T-helper 1 cell treated with Interleukin-12 subunit alpha and Interleukin-12 subunit beta and Interleukin-4 antibody, amounts not matched to agents 30 μg/mL and 1 μg/mL, for 36 hours (primary cell): Measurements from ENCODE around the gene PCDHGB5.
"Not testable (repeated sequence)": the region's sequence is repeated elsewhere in the genome, so short reads cannot be mapped to it uniquely, and the experiment has no call there.

Experiments
- H3K27ac Mint-ChIP-seq: one replicate; pipeline ENCODE4 v1.8.0; 2021; ENCODE audit warnings: mild to moderate bottlenecking, mixed read lengths
- H3K27me3 Mint-ChIP-seq: one replicate; pipeline ENCODE4 v1.8.0; 2021; ENCODE audit warnings: low read depth, mixed read lengths
- H3K36me3 Mint-ChIP-seq: one replicate; pipeline ENCODE4 v1.8.0; 2021; ENCODE audit warnings: low read depth, mixed read lengths
- H3K4me1 Mint-ChIP-seq: one replicate; pipeline ENCODE4 v1.8.0; 2021; ENCODE audit warnings: low read depth, mixed read lengths
- H3K4me3 Mint-ChIP-seq: one replicate; pipeline ENCODE4 v1.8.0; 2021; ENCODE audit warnings: mild to moderate bottlenecking, moderate library complexity, mixed read lengths
- H3K9me3 Mint-ChIP-seq: one replicate; pipeline ENCODE4 v1.8.0; 2021; ENCODE audit warnings: mixed read lengths

The PCDHGB5 gene

DNA sequence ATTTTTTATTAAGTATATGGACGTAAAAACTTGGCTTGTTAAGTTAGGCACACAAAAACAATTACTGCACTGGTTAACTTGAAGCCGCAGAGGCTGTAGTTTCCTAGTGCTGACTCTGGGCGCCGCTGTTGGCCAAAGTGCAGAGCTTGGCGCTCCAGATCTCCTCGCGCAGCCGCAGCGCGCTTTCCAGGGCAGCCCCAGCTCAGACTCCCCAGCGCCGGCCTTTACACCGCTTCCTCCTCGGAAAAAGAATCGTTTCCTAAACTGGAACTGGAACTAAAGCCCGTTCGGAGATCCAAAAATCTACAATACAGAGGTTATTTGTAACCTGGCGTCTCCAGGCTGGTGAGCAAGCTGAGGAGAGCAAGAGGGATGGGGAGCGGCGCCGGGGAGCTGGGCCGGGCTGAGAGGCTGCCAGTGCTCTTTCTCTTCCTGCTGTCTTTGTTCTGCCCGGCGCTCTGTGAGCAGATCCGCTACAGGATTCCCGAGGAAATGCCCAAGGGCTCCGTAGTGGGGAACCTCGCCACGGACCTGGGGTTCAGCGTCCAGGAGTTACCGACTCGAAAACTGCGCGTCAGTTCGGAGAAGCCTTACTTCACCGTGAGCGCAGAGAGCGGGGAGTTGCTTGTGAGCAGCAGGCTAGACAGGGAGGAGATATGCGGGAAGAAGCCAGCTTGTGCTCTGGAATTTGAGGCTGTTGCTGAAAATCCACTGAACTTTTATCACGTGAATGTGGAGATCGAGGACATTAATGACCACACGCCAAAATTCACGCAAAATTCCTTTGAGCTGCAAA is at the start of gene PCDHGB5:
PCDHGB5 (plus strand) TSS at position 192 of the 796 bp plus-strand sequence; CDS start at position 373, 181 bp downstream.
- Mint-ChIP-seq H3K27me3 (peaks cover 39% of the 10 kb centered on the region), H3K4me3 (peak within 1 kb of the TSS; percentile 58), H3K9me3 (peaks cover 29% of the 10 kb centered on the region)
- H3K27ac Mint-ChIP-seq, H3K36me3 Mint-ChIP-seq, H3K4me1 Mint-ChIP-seq: not testable (repeated sequence)

DNA sequence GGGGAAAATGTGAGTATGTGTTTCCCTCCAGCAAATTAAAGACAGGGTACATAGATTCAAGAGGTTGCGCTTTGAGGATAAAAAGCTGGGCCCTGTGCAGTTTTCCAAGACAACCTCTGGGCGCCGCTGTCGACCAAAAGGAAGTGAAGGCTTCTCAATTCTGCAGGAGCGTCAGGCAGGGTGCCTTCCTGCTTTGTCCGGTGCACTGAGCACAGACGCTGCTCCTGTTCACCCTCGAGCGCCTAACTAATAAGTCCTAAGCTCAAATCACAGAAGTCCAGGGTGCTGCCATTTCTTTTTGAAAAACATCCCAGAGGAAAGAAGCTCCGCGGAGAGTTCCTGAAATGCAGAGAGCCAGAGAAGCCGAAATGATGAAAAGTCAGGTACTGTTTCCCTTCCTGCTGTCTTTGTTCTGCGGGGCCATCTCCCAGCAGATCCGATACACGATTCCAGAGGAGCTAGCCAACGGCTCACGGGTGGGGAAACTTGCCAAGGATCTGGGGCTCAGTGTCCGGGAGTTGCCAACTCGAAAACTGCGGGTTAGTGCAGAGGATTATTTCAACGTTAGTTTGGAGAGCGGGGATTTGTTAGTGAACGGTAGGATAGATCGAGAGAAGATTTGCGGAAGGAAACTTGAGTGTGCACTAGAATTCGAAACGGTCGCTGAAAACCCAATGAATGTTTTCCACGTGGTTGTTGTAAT is 47.7 kb upstream of the PCDHGB5 start, which contains the start of gene PCDHGB1:
PCDHGB1 (plus strand) TSS at position 183 of the 703 bp plus-strand sequence; CDS start at position 345, 162 bp downstream.
- Mint-ChIP-seq H3K27ac (peak within 1 kb of the TSS; percentile 9), H3K27me3 (peaks cover 20% of the 10 kb centered on the region), H3K36me3 (peaks cover 9% of the 10 kb centered on the region)

GRCh38 chr5:141351591-141351990 is 46.2 kb upstream of the PCDHGB5 start:
- H3K36me3 Mint-ChIP-seq = peaks cover 9% of the 10 kb centered on the region
- peaks cover 29% of the 10 kb centered on the region for H3K9me3 Mint-ChIP-seq
- peaks cover 2% of the 10 kb centered on the region for H3K4me1 Mint-ChIP-seq
- no peak overlapping the region for H3K27ac Mint-ChIP-seq
- no peak overlapping the region for H3K4me3 Mint-ChIP-seq
- H3K27me3 Mint-ChIP-seq = peaks cover 29% of the 10 kb centered on the region

More for the DNA sequence above, 47.7 kb upstream of the PCDHGB5 start, which contains the start of gene PCDHGB1:
- Mint-ChIP-seq H3K4me1 (peaks cover 2% of the 10 kb centered on the region), H3K4me3 (peak within 1 kb of the TSS; percentile 65), H3K9me3 (peaks cover 22% of the 10 kb centered on the region)

DNA sequence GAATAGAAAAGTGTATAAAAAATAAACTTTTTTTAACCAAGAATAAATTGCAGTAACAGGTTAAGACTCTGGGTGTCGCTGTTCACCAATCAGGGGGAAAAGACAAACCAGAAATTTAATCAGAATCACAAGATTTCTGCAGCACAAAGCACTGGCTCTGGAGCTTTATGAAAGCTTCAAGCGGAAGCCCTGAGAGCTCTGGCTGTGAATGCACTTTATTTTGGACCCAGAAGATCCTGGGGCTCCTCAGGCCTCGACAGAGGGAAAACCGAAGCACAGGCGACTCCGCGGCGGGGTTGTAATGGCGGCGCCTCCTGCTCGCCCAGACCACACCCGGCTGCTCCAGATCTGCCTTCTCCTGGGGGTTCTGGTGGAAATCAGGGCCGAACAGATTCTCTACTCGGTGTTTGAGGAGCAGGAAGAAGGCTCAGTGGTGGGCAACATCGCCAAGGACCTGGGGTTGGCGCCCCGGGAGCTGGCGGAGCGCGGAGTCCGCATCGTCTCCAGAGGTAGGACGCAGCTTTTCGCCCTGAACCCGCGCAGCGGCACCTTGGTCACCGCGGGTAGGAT is 42.8 kb upstream of the PCDHGB5 start, which contains the start of gene PCDHGA4:
PCDHGA4 (plus strand) TSS at position 122 of the 570 bp plus-strand sequence; CDS start at position 209, 87 bp downstream.
- H3K4me1 Mint-ChIP-seq = peaks cover 4% of the 10 kb centered on the region
- peaks cover 26% of the 10 kb centered on the region for H3K27me3 Mint-ChIP-seq
- no peak within 1 kb of the TSS for H3K4me3 Mint-ChIP-seq
- peaks cover 8% of the 10 kb centered on the region for H3K36me3 Mint-ChIP-seq
- H3K9me3 Mint-ChIP-seq = peaks cover 26% of the 10 kb centered on the region
- H3K27ac Mint-ChIP-seq = no peak within 1 kb of the TSS

GRCh38 chr5:141355641-141356040 is 42.1 kb upstream of the PCDHGB5 start:
- Mint-ChIP-seq H3K9me3 (peaks cover 28% of the 10 kb centered on the region), H3K27me3 (peaks cover 24% of the 10 kb centered on the region), H3K4me1 (peaks cover 2% of the 10 kb centered on the region), H3K4me3 (no peak overlapping the region), H3K36me3 (peaks cover 5% of the 10 kb centered on the region), H3K27ac (no peak overlapping the region)

- Mint-ChIP-seq H3K4me3 (no peak overlapping the region), H3K36me3 (peaks cover 5% of the 10 kb centered on the region), H3K27me3 (peaks cover 27% of the 10 kb centered on the region), H3K27ac (no peak overlapping the region), H3K4me1 (peaks cover 2% of the 10 kb centered on the region), H3K9me3 (peaks cover 33% of the 10 kb centered on the region)
These were observed 41.6 kb upstream of the PCDHGB5 start for GRCh38 chr5:141356133-141356532.

DNA sequence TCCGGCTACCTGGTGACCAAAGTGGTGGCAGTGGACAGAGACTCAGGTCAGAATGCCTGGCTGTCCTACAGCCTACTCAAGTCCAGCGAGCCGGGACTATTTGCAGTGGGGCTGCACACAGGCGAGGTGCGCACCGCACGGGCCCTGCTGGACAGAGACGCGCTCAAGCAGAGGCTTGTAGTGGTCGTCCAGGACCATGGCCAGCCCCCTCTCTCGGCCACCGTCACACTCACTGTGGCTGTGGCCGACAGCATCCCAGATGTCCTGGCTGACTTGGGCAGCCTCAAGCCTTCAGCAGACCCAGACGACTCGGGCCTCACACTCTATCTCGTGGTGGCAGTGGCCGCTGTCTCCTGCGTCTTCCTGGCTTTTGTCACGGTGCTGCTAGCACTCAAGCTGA is 40.8 kb upstream of the PCDHGB5 start:
- peaks cover 26% of the 10 kb centered on the region for H3K27me3 Mint-ChIP-seq
- peaks cover 2% of the 10 kb centered on the region for H3K4me1 Mint-ChIP-seq
- H3K4me3 Mint-ChIP-seq = no peak overlapping the region
- H3K9me3 Mint-ChIP-seq = peaks cover 36% of the 10 kb centered on the region
- peaks cover 5% of the 10 kb centered on the region for H3K36me3 Mint-ChIP-seq
- no peak overlapping the region for H3K27ac Mint-ChIP-seq

GRCh38 chr5:141359790-141360426 is 37.8 kb upstream of the PCDHGB5 start, which contains the start of gene PCDHGB2:
Gene PCDHGB2 (plus strand): TSS chr5:141359994. CDS start chr5:141360136, 142 bp downstream.
- H3K36me3 Mint-ChIP-seq = peaks cover 8% of the 10 kb centered on the region
- peaks cover 4% of the 10 kb centered on the region for H3K4me1 Mint-ChIP-seq
- H3K9me3 Mint-ChIP-seq = peaks cover 42% of the 10 kb centered on the region
- peak within 1 kb of the TSS; percentile 83 for H3K4me3 Mint-ChIP-seq
- peak within 1 kb of the TSS; percentile 50 for H3K27ac Mint-ChIP-seq
- peaks cover 42% of the 10 kb centered on the region for H3K27me3 Mint-ChIP-seq

GRCh38 chr5:141360685-141361084 is 37.1 kb upstream of the PCDHGB5 start:
- Mint-ChIP-seq H3K27ac (no peak overlapping the region), H3K9me3 (peaks cover 44% of the 10 kb centered on the region), H3K27me3 (peaks cover 48% of the 10 kb centered on the region), H3K36me3 (peaks cover 8% of the 10 kb centered on the region), H3K4me3 (peak overlapping the region; percentile 14), H3K4me1 (peaks cover 4% of the 10 kb centered on the region)

- Mint-ChIP-seq H3K9me3 (peaks cover 40% of the 10 kb centered on the region), H3K4me1 (peaks cover 4% of the 10 kb centered on the region), H3K4me3 (no peak overlapping the region), H3K27me3 (peaks cover 46% of the 10 kb centered on the region), H3K36me3 (peaks cover 8% of the 10 kb centered on the region), H3K27ac (no peak overlapping the region)
These were observed 35.0 kb upstream of the PCDHGB5 start for GRCh38 chr5:141362719-141363118.

DNA sequence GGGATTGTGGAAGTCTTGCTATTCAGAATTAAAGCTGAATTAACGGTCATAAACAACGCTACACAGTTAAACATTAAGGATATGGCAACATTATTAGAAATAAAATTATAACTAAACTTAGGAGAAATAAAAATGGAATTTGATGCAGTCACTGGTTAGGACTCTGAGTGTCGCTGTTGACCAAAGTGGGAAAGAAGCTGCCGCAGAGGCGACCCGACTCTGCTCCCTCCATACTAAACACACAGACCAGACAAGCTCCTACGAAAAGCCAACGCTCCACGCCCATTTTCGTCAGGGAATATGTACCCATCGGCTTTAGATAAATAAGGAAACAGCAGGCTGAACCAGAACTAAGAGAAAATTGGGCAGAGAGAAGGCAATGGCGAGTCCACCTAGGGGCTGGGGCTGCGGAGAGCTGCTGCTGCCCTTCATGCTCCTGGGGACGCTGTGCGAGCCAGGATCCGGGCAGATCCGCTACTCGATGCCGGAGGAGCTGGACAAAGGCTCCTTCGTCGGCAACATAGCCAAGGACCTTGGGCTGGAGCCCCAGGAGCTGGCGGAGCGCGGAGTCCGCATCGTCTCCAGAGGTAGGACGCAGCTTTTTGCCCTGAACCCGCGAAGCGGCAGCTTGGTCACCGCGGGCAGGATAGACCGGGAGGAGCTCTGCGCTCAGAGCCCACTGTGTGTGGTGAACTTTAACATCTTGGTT is 33.6 kb upstream of the PCDHGB5 start, which contains the start of gene PCDHGA5:
PCDHGA5 (plus strand) TSS at position 211 of the 709 bp plus-strand sequence; CDS start at position 380, 169 bp downstream.
- peaks cover 40% of the 10 kb centered on the region for H3K9me3 Mint-ChIP-seq
- H3K36me3 Mint-ChIP-seq = peaks cover 8% of the 10 kb centered on the region
- no peak within 1 kb of the TSS for H3K27ac Mint-ChIP-seq
- H3K27me3 Mint-ChIP-seq = peaks cover 46% of the 10 kb centered on the region
- H3K4me3 Mint-ChIP-seq = no peak within 1 kb of the TSS
- peaks cover 4% of the 10 kb centered on the region for H3K4me1 Mint-ChIP-seq

DNA sequence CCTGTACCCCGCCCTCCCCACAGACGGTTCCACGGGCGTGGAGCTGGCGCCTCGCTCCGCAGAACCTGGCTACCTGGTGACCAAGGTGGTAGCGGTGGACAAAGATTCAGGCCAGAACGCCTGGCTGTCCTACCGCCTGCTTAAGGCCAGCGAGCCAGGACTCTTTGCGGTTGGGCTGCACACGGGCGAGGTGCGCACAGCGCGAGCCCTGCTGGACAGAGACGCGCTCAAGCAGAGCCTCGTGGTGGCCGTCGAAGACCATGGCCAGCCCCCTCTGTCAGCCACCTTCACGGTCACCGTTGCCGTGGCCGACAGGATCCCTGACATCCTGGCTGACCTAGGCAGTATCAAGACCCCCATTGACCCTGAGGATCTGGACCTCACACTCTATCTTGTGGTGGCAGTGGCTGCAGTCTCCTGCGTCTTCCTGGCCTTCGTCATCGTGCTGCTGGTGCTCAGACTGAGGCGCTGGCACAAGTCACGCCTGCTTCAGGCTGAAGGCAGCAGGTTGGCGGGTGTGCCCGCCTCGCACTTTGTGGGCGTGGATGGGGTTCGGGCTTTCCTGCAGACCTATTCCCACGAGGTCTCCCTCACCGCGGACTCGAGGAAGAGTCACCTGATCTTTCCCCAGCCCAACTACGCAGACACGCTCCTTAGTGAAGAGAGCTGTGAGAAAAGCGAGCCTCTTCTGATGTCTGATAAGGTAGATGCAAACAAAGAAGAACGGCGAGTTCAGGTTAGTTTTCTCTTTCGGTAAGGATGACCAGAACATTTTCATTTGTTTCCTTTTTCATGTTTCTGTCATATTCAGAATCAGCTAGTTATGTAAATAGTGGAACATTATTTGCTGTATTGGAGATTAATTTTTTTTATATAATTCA is 31.5 kb upstream of the PCDHGB5 start:
- Mint-ChIP-seq H3K27ac (no peak overlapping the region), H3K36me3 (peaks cover 6% of the 10 kb centered on the region), H3K27me3 (peaks cover 40% of the 10 kb centered on the region), H3K4me3 (no peak overlapping the region), H3K9me3 (peaks cover 31% of the 10 kb centered on the region), H3K4me1 (peaks cover 4% of the 10 kb centered on the region)
